HG02623 (cell line): ENCODE measurements around the gene PKD2.
"Not testable (repeated sequence)": the region's sequence is repeated elsewhere in the genome, so short reads cannot be mapped to it uniquely, and the experiment has no call there.

Experiments
- ATAC-seq: cut with Tn5 transposase; IDR thresholded peaks from one replicate; pipeline ENCODE4 v1.9.1; 2021; ENCODE audit warnings: moderate library complexity; ENCODE audit not compliant: unreplicated experiment

The PKD2 gene

GRCh38 chr4:88109123-88109881, 101.9 kb downstream of the PKD2 start:
- no peak for ATAC-seq

GRCh38 chr4:88110826-88111225, 103.4 kb downstream of the PKD2 start:
- no peak for ATAC-seq

GRCh38 chr4:88112856-88113255, 105.4 kb downstream of the PKD2 start:
- no peak for ATAC-seq

- no peak for ATAC-seq
Observed at GRCh38 chr4:88115587-88115986, 108.2 kb downstream of the PKD2 start.

- no peak for ATAC-seq
Observed at GRCh38 chr4:88119943-88120342, 112.5 kb downstream of the PKD2 start.

GRCh38 chr4:88122260-88122659, 114.8 kb downstream of the PKD2 start:
- ATAC-seq = not testable (repeated sequence)
